ENCODE results near the gene TMEM219. TPM values are rescaled to one million over a fixed set of nuclear protein-coding genes. Genes with fewer than 3 reads are reported as not detected.

The TMEM219 gene
- total and polyA plus RNA-seq, 9 of the 15 experiments (the other 6 are each of a cell fraction or from before 2014, with no cell fraction given) = 35.3 to 62.8 (median 55.5) TPM

GRCh38 chr16:29915590-29916247 is 46.2 kb upstream of the TMEM219 start:
- Histone ChIP-seq H3K27ac (ENCODE audit: extremely low read depth, low read depth, low read length) (no peak overlapping the region), H3K4me2 (ENCODE audit: insufficient read depth, low read length) (no peak overlapping the region)

More at GRCh38 chr16:29915590-29916247, 46.2 kb upstream of the TMEM219 start:
- no peak overlapping the region for H3K9ac ChIP-seq (ENCODE audit: insufficient read depth in 1 of 2, low read depth in 2 of 2, low read length in 2 of 2)
- H3K9me1 ChIP-seq (ENCODE audit: control insufficient read depth, insufficient read depth, low read length) = no peaks in the 10 kb centered on the region
- 89% methylated on average over 6 of the region's 6 CpGs for WGBS (ENCODE audit: insufficient coverage, low coverage, missing lambda C conversion rate)
- H3K27me3 ChIP-seq (ENCODE audit: control insufficient read depth in 2 of 2, insufficient read depth in 2 of 2, low read length in 2 of 2) = no peaks in the 10 kb centered on the region
- FAIRE-seq = no peak
- no TSS peak for BruUV-seq (replicated peaks)
- no peak overlapping the region for H2AFZ ChIP-seq (ENCODE audit: low read depth, low read length)
- ChIA-PET CTCF (ENCODE audit: low intra/inter-chr PET ratio) (no interaction called here), POLR2A (interaction anchor here (0.5 to 1.5 kb wide), 3 partner anchors 11 to 38 kb away, joined by 3 to 11 read pairs (median 4); partner anchors contain the start of gene KCTD13)
- in situ Hi-C loops (cut with MboI) (no loop called here), intact Hi-C loops (cut with micrococcal nuclease) (no loop called here)
- TF ChIP-seq, protein P1, sequence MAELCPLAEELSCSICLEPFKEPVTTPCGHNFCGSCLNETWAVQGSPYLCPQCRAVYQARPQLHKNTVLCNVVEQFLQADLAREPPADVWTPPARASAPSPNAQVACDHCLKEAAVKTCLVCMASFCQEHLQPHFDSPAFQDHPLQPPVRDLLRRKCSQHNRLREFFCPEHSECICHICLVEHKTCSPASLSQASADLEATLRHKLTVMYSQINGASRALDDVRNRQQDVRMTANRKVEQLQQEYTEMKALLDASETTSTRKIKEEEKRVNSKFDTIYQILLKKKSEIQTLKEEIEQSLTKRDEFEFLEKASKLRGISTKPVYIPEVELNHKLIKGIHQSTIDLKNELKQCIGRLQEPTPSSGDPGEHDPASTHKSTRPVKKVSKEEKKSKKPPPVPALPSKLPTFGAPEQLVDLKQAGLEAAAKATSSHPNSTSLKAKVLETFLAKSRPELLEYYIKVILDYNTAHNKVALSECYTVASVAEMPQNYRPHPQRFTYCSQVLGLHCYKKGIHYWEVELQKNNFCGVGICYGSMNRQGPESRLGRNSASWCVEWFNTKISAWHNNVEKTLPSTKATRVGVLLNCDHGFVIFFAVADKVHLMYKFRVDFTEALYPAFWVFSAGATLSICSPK (IDR thresholded peaks at IDR 0.05; ENCODE audit: borderline replicate concordance) = no peak
- TF ChIP-seq ETV5 (CRISPR knock-in tag; IDR thresholded peaks at IDR 0.05; ENCODE audit: low read depth) (no peak), NFIX (CRISPR knock-in tag; IDR thresholded peaks at IDR 0.05; ENCODE audit: low read depth) (no peak), U2AF1 (optimal IDR thresholded peaks at IDR 0.05; ENCODE audit: low read depth, low read length) (no peak)
- H4K20me1 ChIP-seq (replicated peaks; ENCODE audit: control insufficient read depth, insufficient read depth, low read length) = no peaks in the 10 kb centered on the region
- H3K79me2 ChIP-seq (ENCODE audit: control insufficient read depth, insufficient read depth, low read length) = no peaks in the 10 kb centered on the region
- H3K9me3 ChIP-seq (replicated peaks; ENCODE audit: control insufficient read depth, insufficient read depth, low read depth, low read length) = no peaks in the 10 kb centered on the region
- no peak overlapping the region for H3K4me3 ChIP-seq
- peaks cover 0 to 9% of the 10 kb centered on the region in 2 experiments; a peak in 2 of 5 replicates for H3K4me1 ChIP-seq (replicated peaks in 1 of 2; ENCODE audit: control insufficient read depth in 2 of 2, insufficient read depth in 2 of 2, low read length in 2 of 2)
- ATAC-seq = no peak
- H3K36me3 ChIP-seq (ENCODE audit: control insufficient read depth, insufficient read depth, low read length) = peaks cover 38% of the 10 kb centered on the region
- no peak for DNase-seq (ENCODE audit: extremely low read depth in 1 of 4, low spot score in 3 of 4)
